Measurements from ENCODE around the gene TTN. TPM values are rescaled to one million over a fixed set of nuclear protein-coding genes. Genes with fewer than 3 reads are reported as not detected.

The TTN gene
- total and polyA plus RNA-seq, 2 donors from 2014 or later, result 0.02 to 3.6 TPM

DNA sequence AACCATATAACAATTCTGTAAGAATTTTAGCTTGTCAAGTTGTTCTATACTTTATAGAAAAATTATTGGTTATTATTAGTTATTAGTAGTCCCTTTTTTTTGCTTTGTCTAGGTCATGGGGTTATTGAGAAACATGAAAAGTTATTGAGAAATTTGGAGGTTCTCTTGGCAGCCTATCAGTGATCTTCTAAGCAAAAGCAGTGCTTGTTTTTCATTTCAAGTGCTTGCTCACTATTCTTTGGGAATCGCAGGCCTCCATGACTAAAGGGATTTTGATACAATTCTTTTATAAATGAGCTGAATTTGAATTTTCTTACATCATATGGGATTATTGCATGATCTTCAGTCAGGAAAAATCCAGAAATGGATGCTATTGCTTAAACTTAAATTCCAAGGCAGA is 301.1 kb downstream of the TTN start:
- no peak for FAIRE-seq
- DNase-seq, result no peak
- intact Hi-C loops (cut with DNase I), result no loop called here
- H3K9me3 ChIP-seq (ENCODE audit: control insufficient read depth in 2 of 3, insufficient read depth in 1 of 3, low read length in 3 of 3), result no peaks in the 10 kb centered on the region
- TF ChIP-seq, protein P1, sequence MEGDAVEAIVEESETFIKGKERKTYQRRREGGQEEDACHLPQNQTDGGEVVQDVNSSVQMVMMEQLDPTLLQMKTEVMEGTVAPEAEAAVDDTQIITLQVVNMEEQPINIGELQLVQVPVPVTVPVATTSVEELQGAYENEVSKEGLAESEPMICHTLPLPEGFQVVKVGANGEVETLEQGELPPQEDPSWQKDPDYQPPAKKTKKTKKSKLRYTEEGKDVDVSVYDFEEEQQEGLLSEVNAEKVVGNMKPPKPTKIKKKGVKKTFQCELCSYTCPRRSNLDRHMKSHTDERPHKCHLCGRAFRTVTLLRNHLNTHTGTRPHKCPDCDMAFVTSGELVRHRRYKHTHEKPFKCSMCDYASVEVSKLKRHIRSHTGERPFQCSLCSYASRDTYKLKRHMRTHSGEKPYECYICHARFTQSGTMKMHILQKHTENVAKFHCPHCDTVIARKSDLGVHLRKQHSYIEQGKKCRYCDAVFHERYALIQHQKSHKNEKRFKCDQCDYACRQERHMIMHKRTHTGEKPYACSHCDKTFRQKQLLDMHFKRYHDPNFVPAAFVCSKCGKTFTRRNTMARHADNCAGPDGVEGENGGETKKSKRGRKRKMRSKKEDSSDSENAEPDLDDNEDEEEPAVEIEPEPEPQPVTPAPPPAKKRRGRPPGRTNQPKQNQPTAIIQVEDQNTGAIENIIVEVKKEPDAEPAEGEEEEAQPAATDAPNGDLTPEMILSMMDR (IDR thresholded peaks at IDR 0.05; ENCODE audit: borderline replicate concordance, extremely low read depth, insufficient read depth), result no peak
- no peak overlapping the region for H3K9ac ChIP-seq (ENCODE audit: low read length in 3 of 3)
- peaks cover 3 to 31% (median 13%) of the 10 kb centered on the region in 3 donors for H3K36me3 ChIP-seq (ENCODE audit: control insufficient read depth in 2 of 3, insufficient read depth in 3 of 3, low read length in 3 of 3)
- no peaks in the 10 kb centered on the region for H3K27me3 ChIP-seq (ENCODE audit: control insufficient read depth, insufficient read depth, low read length)
- no peak overlapping the region for H3K4me3 ChIP-seq (ENCODE audit: low read length in 3 of 3)
- peaks cover 0 to 3% (median 0%) of the 10 kb centered on the region in 3 donors for H3K4me1 ChIP-seq (ENCODE audit: control insufficient read depth in 2 of 3, insufficient read depth in 2 of 3, low read depth in 1 of 3, low read length in 3 of 3)
- H3K27ac ChIP-seq (ENCODE audit: low read depth in 2 of 2, low read length in 2 of 2), result no peak overlapping the region

- H3K4me3 ChIP-seq (ENCODE audit: low read length in 3 of 3), result no peak overlapping the region
- H3K4me1 ChIP-seq (ENCODE audit: control insufficient read depth in 2 of 3, insufficient read depth in 2 of 3, low read depth in 1 of 3, low read length in 3 of 3), result peaks cover 0 to 3% (median 0%) of the 10 kb centered on the region in 3 donors
- H3K9me3 ChIP-seq (ENCODE audit: control insufficient read depth in 2 of 3, insufficient read depth in 1 of 3, low read length in 3 of 3), result no peaks in the 10 kb centered on the region
- DNase-seq (no peak), FAIRE-seq (no peak)
- TF ChIP-seq, protein P1 (IDR thresholded peaks at IDR 0.05; ENCODE audit: borderline replicate concordance, extremely low read depth, insufficient read depth), result no peak
- H3K36me3 ChIP-seq (ENCODE audit: control insufficient read depth in 2 of 3, insufficient read depth in 3 of 3, low read length in 3 of 3), result peaks cover 10 to 53% (median 27%) of the 10 kb centered on the region in 3 donors
- H3K27me3 ChIP-seq (ENCODE audit: control insufficient read depth, insufficient read depth, low read length), result no peaks in the 10 kb centered on the region
- no peak overlapping the region for H3K9ac ChIP-seq (ENCODE audit: low read length in 3 of 3)
- intact Hi-C loops (cut with DNase I), result no loop called here
- no peak overlapping the region for H3K27ac ChIP-seq (ENCODE audit: low read depth in 2 of 2, low read length in 2 of 2)
Measured at GRCh38 chr2:178502751-178503150, 304.5 kb downstream of the TTN start.

- FAIRE-seq (no peak), DNase-seq (no peak)
- intact Hi-C loops (cut with DNase I), result no loop called here
- Histone ChIP-seq H3K27ac (ENCODE audit: low read depth in 2 of 2, low read length in 2 of 2) (no peak overlapping the region), H3K36me3 (ENCODE audit: control insufficient read depth in 2 of 3, insufficient read depth in 3 of 3, low read length in 3 of 3) (peaks cover 10 to 60% (median 39%) of the 10 kb centered on the region in 3 donors), H3K27me3 (ENCODE audit: control insufficient read depth, insufficient read depth, low read length) (no peaks in the 10 kb centered on the region), H3K9me3 (ENCODE audit: control insufficient read depth in 2 of 3, insufficient read depth in 1 of 3, low read length in 3 of 3) (no peaks in the 10 kb centered on the region), H3K9ac (ENCODE audit: low read length in 3 of 3) (no peak overlapping the region), H3K4me3 (ENCODE audit: low read length in 3 of 3) (no peak overlapping the region), H3K4me1 (ENCODE audit: control insufficient read depth in 2 of 3, insufficient read depth in 2 of 3, low read depth in 1 of 3, low read length in 3 of 3) (no peaks in the 10 kb centered on the region)
- TF ChIP-seq, protein P1 (IDR thresholded peaks at IDR 0.05; ENCODE audit: borderline replicate concordance, extremely low read depth, insufficient read depth), result no peak
Measured at GRCh38 chr2:178499640-178500039, 307.6 kb downstream of the TTN start.

GRCh38 chr2:178498137-178498536 is 309.1 kb downstream of the TTN start:
- Histone ChIP-seq H3K27me3 (ENCODE audit: control insufficient read depth, insufficient read depth, low read length) (no peaks in the 10 kb centered on the region), H3K4me1 (ENCODE audit: control insufficient read depth in 2 of 3, insufficient read depth in 2 of 3, low read depth in 1 of 3, low read length in 3 of 3) (no peaks in the 10 kb centered on the region), H3K9ac (ENCODE audit: low read length in 3 of 3) (no peak overlapping the region), H3K4me3 (ENCODE audit: low read length in 3 of 3) (no peak overlapping the region), H3K36me3 (ENCODE audit: control insufficient read depth in 2 of 3, insufficient read depth in 3 of 3, low read length in 3 of 3) (peaks cover 14 to 67% (median 46%) of the 10 kb centered on the region in 3 donors), H3K27ac (ENCODE audit: low read depth in 2 of 2, low read length in 2 of 2) (no peak overlapping the region), H3K9me3 (ENCODE audit: control insufficient read depth in 2 of 3, insufficient read depth in 1 of 3, low read length in 3 of 3) (no peaks in the 10 kb centered on the region)
- intact Hi-C loops (cut with DNase I), result no loop called here
- FAIRE-seq (no peak), DNase-seq (no peak)
- TF ChIP-seq, protein P1 (IDR thresholded peaks at IDR 0.05; ENCODE audit: borderline replicate concordance, extremely low read depth, insufficient read depth), result no peak
